ENCODE results near the gene RALBP1. TPM values are rescaled to one million over a fixed set of nuclear protein-coding genes. Genes with fewer than 3 reads are reported as not detected.
A peak's percentile ranks its signal among the peaks of the same experiment; 100 is the strongest.
"Not testable (repeated sequence)": the region's sequence is repeated elsewhere in the genome, so short reads cannot be mapped to it uniquely, and the experiment has no call there.

RALBP1 gene
- polyA plus RNA-seq (2011; rRNA removed) (45.1 and 45.2 TPM in 2 replicates), polyA minus RNA-seq (2011; rRNA and poly(A)+ RNA removed) (21.1 and 26.3 TPM in 2 replicates)

DNA sequence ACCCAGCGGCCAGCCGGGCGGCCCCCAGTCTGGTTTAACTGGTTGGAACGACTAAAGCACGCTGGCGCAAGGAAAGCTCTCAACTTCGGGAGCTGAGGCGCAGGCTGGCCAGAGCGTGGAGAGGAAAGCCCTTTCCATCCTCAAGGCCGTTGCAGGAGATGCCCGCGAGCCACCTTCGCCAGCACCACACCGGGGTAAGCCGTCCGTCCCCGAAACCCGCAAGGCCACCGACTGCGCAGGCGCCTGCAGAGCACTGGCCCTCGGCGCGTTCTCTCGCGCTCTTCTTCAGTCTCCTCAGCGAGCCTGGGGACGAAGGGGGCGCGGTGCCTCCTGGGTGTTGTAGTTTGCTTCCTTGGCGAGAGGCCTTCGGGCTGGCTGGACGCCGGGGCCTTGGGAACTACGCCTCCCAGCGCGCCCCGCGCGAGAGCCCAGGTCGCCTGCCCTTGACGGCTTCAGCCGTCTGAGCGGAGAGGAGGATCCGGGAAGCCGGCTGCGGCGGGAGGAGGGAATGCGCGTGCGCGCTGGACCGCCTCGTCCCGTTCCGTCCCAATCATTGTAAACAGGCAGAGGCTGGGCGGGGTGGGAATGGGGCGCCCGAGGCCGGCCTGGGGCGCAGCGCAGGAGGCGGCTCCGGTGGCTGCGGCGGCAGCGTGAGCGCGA is at the start of gene RALBP1:
RALBP1 (plus strand) TSS at position 531 of the 660 bp plus-strand sequence. CDS start 37,533 bp downstream, outside the sequence.
- ChIA-PET POLR2A (no interaction called here), CTCF (no interaction called here)
- Histone ChIP-seq H3K27me3 (ENCODE audit: control insufficient read depth, insufficient read depth, low read length) (no peaks in the 10 kb centered on the region), H3K36me3 (ENCODE audit: control insufficient read depth, insufficient read depth, low read length) (peaks cover 4% of the 10 kb centered on the region; the same call in 1 of the 2 replicates), H3K4me3 (ENCODE audit: low read depth, low read length) (peak within 1 kb of the TSS; percentile 98)
- TF ChIP-seq, protein P1, sequence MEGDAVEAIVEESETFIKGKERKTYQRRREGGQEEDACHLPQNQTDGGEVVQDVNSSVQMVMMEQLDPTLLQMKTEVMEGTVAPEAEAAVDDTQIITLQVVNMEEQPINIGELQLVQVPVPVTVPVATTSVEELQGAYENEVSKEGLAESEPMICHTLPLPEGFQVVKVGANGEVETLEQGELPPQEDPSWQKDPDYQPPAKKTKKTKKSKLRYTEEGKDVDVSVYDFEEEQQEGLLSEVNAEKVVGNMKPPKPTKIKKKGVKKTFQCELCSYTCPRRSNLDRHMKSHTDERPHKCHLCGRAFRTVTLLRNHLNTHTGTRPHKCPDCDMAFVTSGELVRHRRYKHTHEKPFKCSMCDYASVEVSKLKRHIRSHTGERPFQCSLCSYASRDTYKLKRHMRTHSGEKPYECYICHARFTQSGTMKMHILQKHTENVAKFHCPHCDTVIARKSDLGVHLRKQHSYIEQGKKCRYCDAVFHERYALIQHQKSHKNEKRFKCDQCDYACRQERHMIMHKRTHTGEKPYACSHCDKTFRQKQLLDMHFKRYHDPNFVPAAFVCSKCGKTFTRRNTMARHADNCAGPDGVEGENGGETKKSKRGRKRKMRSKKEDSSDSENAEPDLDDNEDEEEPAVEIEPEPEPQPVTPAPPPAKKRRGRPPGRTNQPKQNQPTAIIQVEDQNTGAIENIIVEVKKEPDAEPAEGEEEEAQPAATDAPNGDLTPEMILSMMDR (IDR thresholded peaks at IDR 0.05; ENCODE audit: insufficient read depth, low read depth, low read length), result no peak
- peak; percentile 98 for DNase-seq (ENCODE audit: low read depth)

DNA sequence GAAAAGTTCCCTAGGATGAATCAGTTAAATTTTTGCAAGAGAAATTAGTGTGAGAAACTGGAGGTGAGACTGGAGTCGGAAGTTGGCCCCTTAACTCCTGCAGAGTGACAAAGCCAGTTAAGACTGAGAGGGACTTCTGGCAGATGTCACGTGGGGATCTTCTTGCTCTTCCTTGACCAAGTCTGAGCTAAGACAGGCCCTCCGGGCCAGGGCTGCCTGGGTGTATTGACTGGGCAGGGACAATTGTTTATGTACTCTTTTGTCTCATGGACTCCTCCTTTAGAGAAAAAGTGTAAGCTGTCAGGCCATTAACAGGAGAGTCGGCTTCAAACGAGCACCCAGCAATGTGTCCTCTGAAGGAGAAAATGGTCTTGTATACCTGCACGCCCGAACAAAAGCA is 48.6 kb upstream of the RALBP1 start:
- CTCF ChIA-PET, result interaction anchor here (1.3 kb wide), 1 partner anchor 9 kb away, joined by 4 read pairs; no protein-coding TSS in a partner anchor
- POLR2A ChIA-PET, result interaction anchor here (0.5 kb wide), 1 partner anchor 54 kb away, joined by 4 read pairs; no protein-coding TSS in a partner anchor
- no peaks in the 10 kb centered on the region for H3K36me3 ChIP-seq (ENCODE audit: control insufficient read depth, insufficient read depth, low read length)
- TF ChIP-seq, protein P1 (IDR thresholded peaks at IDR 0.05; ENCODE audit: insufficient read depth, low read depth, low read length), result no peak
- H3K27me3 ChIP-seq (ENCODE audit: control insufficient read depth, insufficient read depth, low read length), result no peaks in the 10 kb centered on the region
- H3K4me3 ChIP-seq (ENCODE audit: low read depth, low read length), result no peak overlapping the region
- DNase-seq (ENCODE audit: low read depth), result no peak

DNA sequence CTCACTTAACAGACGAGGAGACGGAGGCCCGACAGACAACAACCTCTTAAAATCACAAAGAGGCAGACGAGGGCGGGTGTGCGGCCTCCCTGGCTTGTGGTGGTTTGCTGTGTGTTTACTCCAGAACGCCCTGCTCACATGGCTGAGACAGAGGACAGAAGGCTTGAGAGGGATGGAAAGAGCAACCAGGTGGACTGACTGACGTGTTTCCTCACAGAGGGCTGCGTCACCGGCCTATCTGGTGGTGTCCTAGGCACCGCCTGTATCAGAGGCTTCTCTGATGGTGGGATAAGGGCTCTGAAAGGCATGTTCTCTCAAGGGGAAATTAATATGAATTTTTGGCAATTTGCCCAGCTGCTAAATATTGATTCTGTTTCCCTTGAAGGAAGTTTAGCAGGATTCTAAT is 47.0 kb upstream of the RALBP1 start:
- no peaks in the 10 kb centered on the region for H3K36me3 ChIP-seq (ENCODE audit: control insufficient read depth, insufficient read depth, low read length)
- H3K4me3 ChIP-seq (ENCODE audit: low read depth, low read length), result no peak overlapping the region
- POLR2A ChIA-PET, result no interaction called here
- DNase-seq (ENCODE audit: low read depth), result no peak
- TF ChIP-seq, protein P1 (IDR thresholded peaks at IDR 0.05; ENCODE audit: insufficient read depth, low read depth, low read length), result no peak
- CTCF ChIA-PET, result no interaction called here
- no peaks in the 10 kb centered on the region for H3K27me3 ChIP-seq (ENCODE audit: control insufficient read depth, insufficient read depth, low read length)

DNA sequence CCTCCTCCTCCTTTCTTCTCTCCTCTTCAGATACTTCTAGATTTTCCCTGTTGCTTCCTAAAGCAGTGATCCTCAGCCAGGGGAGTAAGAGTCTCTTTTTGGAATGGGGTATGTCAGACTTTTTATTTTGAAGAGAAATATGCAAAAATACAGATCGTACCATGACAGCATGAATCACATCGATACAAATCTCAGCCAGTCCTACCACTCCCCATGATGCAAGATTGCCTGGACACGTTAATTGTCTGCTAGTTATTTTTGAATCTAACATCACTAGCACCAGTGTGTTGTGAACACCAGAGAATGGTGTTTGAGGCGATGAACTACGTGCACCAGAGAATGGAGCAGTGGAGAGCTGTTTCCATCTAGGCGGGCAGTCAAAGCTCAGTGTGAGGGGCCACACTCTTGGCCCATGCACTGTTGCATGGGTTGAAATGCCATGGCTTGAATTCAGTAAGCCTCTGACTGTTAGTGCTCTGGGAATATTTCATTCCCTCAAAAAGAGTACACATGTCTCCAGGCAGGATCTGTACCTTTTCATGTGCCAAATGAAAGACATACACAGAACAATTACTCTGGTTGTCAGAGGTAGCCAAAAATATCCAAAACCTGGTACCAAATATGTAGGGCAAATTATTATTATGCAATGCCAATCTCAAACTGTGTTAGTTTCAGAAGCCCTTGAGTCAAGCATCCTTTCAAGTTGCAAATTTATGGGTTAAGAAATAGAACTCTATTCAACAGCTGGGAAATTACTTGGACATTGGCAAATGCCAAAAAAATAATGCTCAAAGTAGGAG is 46.3 kb upstream of the RALBP1 start:
- ChIA-PET POLR2A (no interaction called here), CTCF (no interaction called here)
- H3K36me3 ChIP-seq (ENCODE audit: control insufficient read depth, insufficient read depth, low read length), result no peaks in the 10 kb centered on the region
- no peaks in the 10 kb centered on the region for H3K27me3 ChIP-seq (ENCODE audit: control insufficient read depth, insufficient read depth, low read length)
- TF ChIP-seq, protein P1 (IDR thresholded peaks at IDR 0.05; ENCODE audit: insufficient read depth, low read depth, low read length), result no peak
- no peak for DNase-seq (ENCODE audit: low read depth)
- no peak overlapping the region for H3K4me3 ChIP-seq (ENCODE audit: low read depth, low read length)

DNA sequence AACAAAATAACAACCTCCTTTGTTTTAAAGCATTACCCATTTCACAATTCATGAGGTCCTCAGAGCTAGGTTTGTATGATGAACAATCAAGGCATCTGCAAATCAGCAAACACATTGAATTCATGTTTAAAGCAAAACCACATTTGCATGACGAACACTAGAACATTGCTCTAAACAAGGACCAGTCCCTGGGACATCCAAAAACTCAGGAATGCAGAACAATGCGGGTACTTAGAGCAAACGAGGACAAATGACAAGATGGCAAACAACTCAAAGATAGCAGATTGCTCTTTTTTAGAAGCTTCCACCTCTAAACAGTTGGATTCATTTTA is 45.7 kb upstream of the RALBP1 start:
- Histone ChIP-seq H3K4me3 (ENCODE audit: low read depth, low read length) (no peak overlapping the region), H3K36me3 (ENCODE audit: control insufficient read depth, insufficient read depth, low read length) (no peaks in the 10 kb centered on the region), H3K27me3 (ENCODE audit: control insufficient read depth, insufficient read depth, low read length) (no peaks in the 10 kb centered on the region)
- no peak for DNase-seq (ENCODE audit: low read depth)
- TF ChIP-seq, protein P1 (IDR thresholded peaks at IDR 0.05; ENCODE audit: insufficient read depth, low read depth, low read length), result no peak
- ChIA-PET CTCF (no interaction called here), POLR2A (no interaction called here)

DNA sequence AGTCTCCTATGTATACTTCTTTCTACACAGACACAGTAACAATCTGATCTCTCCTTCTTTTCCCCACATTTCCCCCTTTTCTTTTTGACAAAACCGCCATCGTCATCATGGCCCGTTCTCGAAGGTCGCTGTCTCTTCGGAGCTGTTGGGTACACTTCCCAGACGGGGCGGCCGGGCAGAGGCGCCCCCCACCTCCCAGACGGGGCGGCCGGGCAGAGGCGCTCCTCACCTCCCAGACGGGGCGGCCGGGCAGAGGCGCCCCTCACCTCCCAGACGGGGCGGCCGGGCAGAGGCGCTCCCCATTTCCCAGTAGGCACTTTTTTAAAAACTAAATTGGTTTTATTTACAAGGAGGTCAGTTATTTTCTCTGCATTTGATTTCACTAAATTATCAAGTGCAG is 45.0 kb upstream of the RALBP1 start:
- DNase-seq (ENCODE audit: low read depth); H3K4me3 ChIP-seq (ENCODE audit: low read depth, low read length); CTCF ChIA-PET; H3K36me3 ChIP-seq (ENCODE audit: control insufficient read depth, insufficient read depth, low read length); H3K27me3 ChIP-seq (ENCODE audit: control insufficient read depth, insufficient read depth, low read length); POLR2A ChIA-PET: not testable (repeated sequence)
